ENCODE measurements around the gene NOC3L. TPM values are rescaled to one million over a fixed set of nuclear protein-coding genes. Genes with fewer than 3 reads are reported as not detected.

The NOC3L gene
- total RNA-seq, 4 donors from 2014 or later = 10.3 to 14.5 (median 12.5) TPM

- H3K4me3 ChIP-seq = no peak overlapping the region
- H3K4me1 ChIP-seq = no peaks in the 10 kb centered on the region
- no peak overlapping the region for H3K27ac ChIP-seq
- no peaks in the 10 kb centered on the region for H3K9me3 ChIP-seq
- TF ChIP-seq POLR2A (IDR thresholded peaks at IDR 0.05) = no peak
- TF ChIP-seq, protein P1, sequence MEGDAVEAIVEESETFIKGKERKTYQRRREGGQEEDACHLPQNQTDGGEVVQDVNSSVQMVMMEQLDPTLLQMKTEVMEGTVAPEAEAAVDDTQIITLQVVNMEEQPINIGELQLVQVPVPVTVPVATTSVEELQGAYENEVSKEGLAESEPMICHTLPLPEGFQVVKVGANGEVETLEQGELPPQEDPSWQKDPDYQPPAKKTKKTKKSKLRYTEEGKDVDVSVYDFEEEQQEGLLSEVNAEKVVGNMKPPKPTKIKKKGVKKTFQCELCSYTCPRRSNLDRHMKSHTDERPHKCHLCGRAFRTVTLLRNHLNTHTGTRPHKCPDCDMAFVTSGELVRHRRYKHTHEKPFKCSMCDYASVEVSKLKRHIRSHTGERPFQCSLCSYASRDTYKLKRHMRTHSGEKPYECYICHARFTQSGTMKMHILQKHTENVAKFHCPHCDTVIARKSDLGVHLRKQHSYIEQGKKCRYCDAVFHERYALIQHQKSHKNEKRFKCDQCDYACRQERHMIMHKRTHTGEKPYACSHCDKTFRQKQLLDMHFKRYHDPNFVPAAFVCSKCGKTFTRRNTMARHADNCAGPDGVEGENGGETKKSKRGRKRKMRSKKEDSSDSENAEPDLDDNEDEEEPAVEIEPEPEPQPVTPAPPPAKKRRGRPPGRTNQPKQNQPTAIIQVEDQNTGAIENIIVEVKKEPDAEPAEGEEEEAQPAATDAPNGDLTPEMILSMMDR (IDR thresholded peaks at IDR 0.05 in 4 of 5, conservative IDR thresholded peaks at IDR 0.05 in 1 of 5) = no peak
- intact Hi-C loops (cut with DNase I; ENCODE audit: low total_unique reads) = no loop called here
- H3K27me3 ChIP-seq = no peaks in the 10 kb centered on the region
- in situ Hi-C loops (cut with MboI; ENCODE audit: low sequenced_read_pairs in 4 of 4) = loop anchor here in 3 of 4 donors (5.0 to 10.0 kb wide), 3 partner anchors 241 to 399 kb away; no protein-coding TSS in a partner anchor
- ATAC-seq (no peak), DNase-seq (no peak)
- H3K36me3 ChIP-seq = no peaks in the 10 kb centered on the region
Measured at GRCh38 chr10:94315975-94316464, 46.7 kb downstream of the NOC3L start.

- Histone ChIP-seq H3K27me3 (no peaks in the 10 kb centered on the region), H3K4me3 (no peak overlapping the region), H3K36me3 (no peaks in the 10 kb centered on the region), H3K9me3 (no peaks in the 10 kb centered on the region), H3K4me1 (no peaks in the 10 kb centered on the region), H3K27ac (no peak overlapping the region)
- intact Hi-C loops (cut with DNase I; ENCODE audit: low total_unique reads) = no loop called here
- in situ Hi-C loops (cut with MboI; ENCODE audit: low sequenced_read_pairs in 4 of 4) = loop anchor here in 3 of 4 donors (5.0 to 10.0 kb wide), 3 partner anchors 240 to 398 kb away; no protein-coding TSS in a partner anchor
- DNase-seq (no peak), ATAC-seq (no peak)
- no peak for TF ChIP-seq POLR2A (IDR thresholded peaks at IDR 0.05)
- TF ChIP-seq, protein P1 (IDR thresholded peaks at IDR 0.05 in 4 of 5, conservative IDR thresholded peaks at IDR 0.05 in 1 of 5) = no peak
Measured at GRCh38 chr10:94315024-94315451, 47.7 kb downstream of the NOC3L start.

DNA sequence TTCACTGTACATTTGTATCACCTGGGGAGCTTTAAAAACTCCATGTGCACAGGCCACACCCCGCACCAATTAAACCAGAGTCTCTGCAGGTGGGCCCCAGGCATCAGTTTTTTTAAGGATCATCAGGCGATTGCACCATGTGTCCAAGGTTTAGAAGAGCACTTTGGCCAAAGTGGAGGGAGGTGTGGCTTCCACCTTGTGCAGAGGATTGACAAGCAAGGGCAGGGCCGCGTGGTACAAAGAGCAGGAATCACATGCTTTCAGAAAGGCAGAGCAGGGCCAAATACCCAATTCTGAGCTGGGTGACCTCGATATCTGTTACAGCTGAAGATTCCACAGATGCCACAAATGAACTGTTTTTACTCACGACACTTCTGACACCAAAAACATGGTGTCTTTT, 52.4 kb downstream of the NOC3L start:
- Histone ChIP-seq H3K36me3 (no peaks in the 10 kb centered on the region), H3K27ac (no peak overlapping the region), H3K4me1 (no peaks in the 10 kb centered on the region), H3K4me3 (no peak overlapping the region), H3K9me3 (no peaks in the 10 kb centered on the region), H3K27me3 (no peaks in the 10 kb centered on the region)
- no peak for ATAC-seq
- TF ChIP-seq, protein P1 (IDR thresholded peaks at IDR 0.05 in 4 of 5, conservative IDR thresholded peaks at IDR 0.05 in 1 of 5) = no peak
- TF ChIP-seq POLR2A (IDR thresholded peaks at IDR 0.05) = no peak
- in situ Hi-C loops (cut with MboI; ENCODE audit: low sequenced_read_pairs in 4 of 4) = loop anchor here in 2 of 4 donors (10.0 kb wide), 2 partner anchors 236 to 386 kb away; no protein-coding TSS in a partner anchor
- intact Hi-C loops (cut with DNase I; ENCODE audit: low total_unique reads) = no loop called here
- DNase-seq = no peak

DNA sequence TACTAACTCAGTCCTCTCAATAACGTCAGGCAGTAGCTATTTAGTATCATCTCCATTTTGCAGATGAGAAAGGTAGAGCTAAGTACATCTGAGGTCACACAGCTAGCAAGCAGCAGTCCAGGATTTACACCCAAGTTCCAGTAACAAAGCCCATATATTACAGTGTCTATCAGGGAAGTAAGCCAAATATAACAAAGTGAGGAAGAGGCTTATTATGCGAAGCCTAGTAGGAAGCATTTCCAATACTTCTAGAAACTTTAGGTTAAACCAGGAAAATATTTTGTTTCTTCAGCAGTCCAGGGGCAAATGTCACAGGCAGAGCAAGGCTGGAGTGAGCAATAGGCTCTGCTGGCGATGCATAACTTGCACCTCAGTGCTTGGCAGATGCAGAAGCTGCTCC, 53.9 kb downstream of the NOC3L start:
- intact Hi-C loops (cut with DNase I; ENCODE audit: low total_unique reads) = no loop called here
- no peak for TF ChIP-seq POLR2A (IDR thresholded peaks at IDR 0.05)
- TF ChIP-seq, protein P1 (IDR thresholded peaks at IDR 0.05 in 4 of 5, conservative IDR thresholded peaks at IDR 0.05 in 1 of 5) = no peak
- DNase-seq (no peak), ATAC-seq (no peak)
- in situ Hi-C loops (cut with MboI; ENCODE audit: low sequenced_read_pairs in 4 of 4) = no loop called here
- H3K27ac ChIP-seq = no peak overlapping the region
- no peaks in the 10 kb centered on the region for H3K27me3 ChIP-seq
- no peak overlapping the region for H3K4me3 ChIP-seq
- H3K9me3 ChIP-seq = no peaks in the 10 kb centered on the region
- H3K36me3 ChIP-seq = no peaks in the 10 kb centered on the region
- no peaks in the 10 kb centered on the region for H3K4me1 ChIP-seq
